Stimulated activated CD8-positive, alpha-beta memory T cell treated with anti-CD3 and anti-CD28 coated beads, Interleukin-15, amount 100 ng/mL, for 4 hours (primary cell): Measurements from ENCODE around the gene NUDT17.
A peak's percentile ranks its signal among the peaks of the same experiment; 100 is the strongest.

Experiments
- DNase-seq, 2 donors: peaks; one replicate each; pipeline ENCODE4 v3.0.0-alpha.2; 2020; ENCODE audit warnings: low read depth in 2 of 2

NUDT17 gene

DNA sequence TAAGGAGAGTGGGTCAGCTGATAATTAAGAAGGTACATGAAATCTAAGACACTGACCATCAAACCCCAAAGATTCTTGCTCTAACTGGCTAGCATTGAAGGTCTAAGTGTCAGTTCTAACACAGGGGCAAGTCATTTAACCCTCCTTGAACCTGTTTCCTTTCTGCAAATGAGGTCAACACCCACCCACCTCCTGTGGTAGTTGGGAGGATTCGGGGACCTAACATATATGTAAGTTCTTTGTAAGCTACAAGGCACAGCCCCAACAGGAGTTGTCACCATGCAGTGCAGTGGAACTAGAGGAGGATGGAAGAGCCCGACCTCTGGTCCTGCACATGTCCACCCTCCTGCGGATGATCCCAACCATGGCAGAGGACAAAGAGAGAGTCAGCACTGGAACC, 2.4 kb downstream of the NUDT17 start:
- DNase-seq = no peak

DNA sequence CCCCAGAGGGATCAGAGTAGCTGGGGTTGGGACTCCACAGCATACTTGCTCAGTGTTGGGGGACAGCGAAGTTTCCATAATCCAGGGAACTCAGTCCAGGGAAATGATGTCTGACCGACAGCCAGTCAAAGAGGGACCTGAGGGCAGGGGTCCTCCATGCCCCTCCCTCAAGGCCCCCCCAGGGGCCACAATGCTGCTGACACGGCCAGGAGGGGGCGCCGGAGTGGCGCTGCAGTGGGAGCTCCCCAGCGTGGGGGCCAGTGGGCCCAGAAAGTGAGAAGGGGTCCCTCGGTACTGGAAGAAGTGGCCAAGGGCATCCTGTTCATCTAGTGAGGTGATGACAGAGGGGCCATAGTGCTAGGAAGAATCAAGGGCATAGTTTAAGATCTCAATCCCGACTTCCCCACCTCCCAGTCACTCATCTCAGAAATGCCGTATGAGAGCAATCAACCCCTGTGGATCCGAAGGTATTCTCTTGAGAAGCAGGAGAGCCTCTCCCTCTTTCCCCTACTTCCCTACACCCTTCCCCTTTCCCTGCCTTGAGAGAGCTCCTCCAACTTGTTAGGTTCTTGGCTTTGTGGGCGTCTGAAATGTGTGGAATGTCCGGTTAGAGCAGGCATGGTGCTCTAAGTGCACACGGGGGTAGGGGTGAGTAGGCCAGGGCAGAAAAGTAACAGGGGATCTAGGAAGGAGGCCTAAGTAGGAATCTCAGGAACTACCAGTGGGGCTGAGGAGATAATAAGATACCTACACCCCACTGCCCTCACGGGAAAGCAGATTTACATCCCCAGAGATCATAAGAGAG, 4.1 kb downstream of the NUDT17 start:
- no peak for DNase-seq

DNA sequence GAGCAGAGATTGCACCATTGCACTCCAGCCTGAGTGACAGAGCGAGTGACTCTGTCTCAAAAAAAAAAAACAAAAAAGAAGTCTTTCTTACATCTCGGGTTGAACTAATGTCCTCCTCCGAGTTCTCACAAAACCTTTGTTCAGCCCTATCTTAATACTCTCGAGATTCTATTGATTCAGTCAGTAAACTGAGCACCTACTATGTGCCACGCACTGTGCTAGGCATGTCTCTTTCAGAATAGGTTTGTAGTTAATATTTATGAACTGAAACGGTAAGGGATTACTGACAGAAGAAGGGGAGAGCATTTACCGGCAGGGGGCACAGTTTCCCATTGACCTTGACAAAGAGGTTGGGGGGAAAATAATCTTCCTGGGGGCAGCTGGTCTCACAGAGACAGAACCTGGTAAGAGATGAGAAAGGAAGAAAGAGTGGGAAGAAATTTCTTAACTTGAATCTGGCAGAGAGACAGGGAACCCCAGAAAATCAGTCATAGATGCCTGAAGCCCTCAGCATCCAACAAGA, 10.1 kb downstream of the NUDT17 start:
- no peak for DNase-seq

DNA sequence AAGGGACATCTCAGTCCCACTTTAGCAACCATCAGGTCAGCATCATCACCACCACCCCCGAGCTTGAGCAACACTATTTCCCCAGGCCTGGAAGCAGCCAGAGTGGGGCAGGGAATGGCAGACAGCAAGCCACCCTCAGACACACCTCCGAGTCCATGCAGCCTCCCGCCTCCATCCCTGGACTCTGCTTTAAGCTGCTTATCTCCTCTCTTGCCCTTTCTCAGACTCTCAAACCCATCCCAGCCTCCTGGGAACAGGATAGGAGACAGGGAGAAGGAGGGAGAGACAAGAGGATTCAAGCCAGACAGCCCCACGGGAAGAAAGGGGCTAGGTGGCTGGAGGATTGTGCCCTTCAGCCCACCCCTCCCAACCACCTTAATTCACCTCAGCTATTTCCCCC, 11.7 kb downstream of the NUDT17 start:
- no peak for DNase-seq

DNA sequence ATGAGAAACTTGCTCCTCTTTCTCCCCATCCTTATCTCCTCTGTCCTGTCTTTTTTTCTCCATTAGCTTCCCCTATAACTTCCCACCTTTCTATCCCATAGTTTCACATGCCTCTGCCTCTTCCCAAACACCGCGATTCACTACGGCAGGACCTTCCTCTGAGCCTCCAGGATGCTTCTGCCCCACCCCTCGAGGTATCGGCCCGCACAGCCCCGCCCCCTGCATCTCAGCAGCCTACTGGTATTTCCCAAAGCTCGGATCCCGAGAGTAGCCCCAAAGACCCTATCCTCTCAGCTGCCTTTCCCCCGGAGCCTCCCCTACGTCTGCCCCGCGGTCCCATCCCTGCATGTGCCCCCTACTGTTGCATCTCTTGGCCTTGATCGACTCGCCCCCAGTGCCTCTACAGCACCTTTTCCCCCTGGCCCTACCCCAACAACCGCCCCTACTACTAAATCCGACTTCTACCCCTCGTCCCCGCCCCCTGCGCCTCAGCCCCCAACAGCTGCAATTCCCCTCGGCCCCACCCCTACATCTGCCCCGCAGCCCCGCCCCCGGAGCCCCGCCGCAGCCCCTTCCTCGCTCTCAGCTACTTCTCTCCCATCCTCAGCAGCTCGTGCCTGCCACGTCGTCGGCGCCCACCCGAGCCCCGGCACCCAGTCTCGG, 12.9 kb downstream of the NUDT17 start:
- DNase-seq = no peak

DNA sequence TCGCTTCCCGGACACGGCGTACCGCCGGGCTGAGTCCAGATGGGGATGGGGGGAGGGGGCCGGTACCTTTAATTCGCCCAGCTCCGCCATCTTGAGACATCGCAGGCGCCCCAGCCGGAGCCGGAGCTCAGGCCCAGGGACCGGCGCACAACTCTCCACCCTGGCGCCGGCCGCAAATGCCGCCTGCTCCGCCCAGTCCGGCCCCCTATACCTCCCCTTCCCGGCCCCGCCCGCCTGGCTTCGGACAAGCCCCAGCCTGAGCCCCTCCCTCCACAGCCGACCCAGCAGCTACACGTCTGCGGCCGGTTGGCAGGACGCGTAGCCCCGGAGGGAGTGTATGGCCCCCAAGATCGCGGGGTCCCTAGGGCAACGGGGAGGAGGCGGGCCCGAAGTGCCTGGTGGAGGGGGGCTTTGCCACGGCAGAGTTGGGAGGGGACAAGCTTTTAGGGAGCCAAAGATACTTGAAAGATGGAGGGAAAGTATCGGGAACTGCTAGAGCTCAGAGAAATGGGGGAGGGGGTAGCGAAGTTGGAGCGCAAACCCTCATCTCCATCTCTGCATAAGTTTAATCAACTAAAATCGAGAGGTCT, 13.6 kb downstream of the NUDT17 start, which contains the start of gene PIAS3:
Gene PIAS3, minus strand, starts transcription at position 181 of the 590 bp plus-strand sequence. Its CDS starts 91 bp downstream, at position 90.
- peak; percentile 65 to 71 for DNase-seq

DNA sequence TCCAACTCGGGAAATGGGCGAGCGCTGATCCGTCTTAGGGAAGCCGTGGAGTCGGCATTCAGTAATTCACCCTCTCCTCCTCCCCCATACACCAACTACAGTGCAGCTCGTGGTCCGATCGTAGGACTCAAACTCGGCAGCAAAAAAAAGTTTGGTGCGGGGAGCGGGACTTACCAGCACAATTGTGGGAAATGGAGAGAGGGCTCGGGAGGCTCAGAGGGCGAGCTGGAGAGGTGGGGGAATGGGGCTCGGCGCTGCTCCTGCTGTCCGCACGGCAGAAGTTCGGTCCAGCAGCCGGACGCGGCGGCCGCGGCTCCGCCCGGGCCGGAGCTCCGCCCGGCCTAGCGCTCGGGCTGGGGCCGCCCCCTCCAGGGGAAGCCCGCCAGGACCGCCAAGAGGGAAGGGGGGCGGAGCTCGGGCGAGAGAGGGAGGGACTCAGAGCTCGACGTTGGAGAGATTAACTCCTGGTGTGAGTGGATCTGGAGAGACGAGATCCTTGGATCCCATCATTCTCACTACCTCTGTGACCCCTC, 14.1 kb downstream of the NUDT17 start:
- DNase-seq = peak; percentile 56 to 66

DNA sequence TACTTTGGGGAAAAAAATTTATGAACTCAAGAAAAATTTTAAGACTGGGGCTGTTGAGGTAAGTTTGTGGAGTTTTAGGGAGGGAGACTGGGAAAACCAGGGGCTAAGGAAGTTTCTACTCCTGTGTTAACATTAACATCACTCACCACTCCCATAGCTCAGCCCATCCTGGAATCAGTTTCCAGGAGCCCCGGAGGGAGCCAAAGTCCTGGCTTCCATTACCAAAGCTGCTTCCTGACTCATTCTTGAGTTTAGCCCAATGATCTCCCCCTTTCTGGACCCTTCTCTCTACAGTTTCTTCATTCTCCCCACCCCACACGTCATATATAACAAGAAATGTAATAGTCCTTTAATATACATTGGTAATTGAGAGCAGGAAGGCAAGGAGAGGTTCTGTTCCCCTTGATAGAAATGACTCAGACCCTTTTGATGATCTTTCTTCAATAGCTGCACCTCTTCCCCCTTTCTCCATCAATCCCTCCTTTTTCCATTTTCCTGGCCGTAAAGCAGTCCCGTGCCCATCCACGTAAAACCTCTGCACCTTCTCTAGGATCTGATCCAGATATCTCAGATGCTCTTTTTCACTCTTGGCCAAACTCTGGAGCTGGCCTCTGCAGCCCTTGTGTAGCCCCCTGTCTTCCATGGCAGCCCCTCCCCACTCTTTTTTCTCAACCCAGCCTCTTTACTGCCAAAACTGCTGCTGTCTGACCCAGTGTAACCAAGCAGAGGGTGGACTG, 18.0 kb downstream of the NUDT17 start:
- no peak for DNase-seq

DNA sequence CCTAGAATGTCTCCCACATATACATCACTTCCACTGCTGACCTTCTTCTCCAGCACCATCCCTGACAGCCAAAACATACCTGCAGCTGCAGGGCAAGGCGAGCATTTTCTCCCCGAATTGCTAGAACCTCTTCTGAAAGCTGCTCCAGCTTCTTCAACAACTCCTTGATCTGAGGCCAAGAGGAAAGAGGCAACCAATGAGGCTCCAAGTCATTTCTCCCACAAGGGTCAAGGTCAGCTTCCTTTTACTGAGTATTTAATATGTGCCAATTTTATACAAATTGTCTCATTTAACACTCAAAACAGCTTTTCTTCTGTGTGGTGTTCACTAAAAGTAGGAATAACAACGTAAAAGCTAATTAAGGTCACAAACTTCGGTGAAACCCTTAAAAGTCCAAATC, 22.8 kb downstream of the NUDT17 start:
- DNase-seq = no peak

DNA sequence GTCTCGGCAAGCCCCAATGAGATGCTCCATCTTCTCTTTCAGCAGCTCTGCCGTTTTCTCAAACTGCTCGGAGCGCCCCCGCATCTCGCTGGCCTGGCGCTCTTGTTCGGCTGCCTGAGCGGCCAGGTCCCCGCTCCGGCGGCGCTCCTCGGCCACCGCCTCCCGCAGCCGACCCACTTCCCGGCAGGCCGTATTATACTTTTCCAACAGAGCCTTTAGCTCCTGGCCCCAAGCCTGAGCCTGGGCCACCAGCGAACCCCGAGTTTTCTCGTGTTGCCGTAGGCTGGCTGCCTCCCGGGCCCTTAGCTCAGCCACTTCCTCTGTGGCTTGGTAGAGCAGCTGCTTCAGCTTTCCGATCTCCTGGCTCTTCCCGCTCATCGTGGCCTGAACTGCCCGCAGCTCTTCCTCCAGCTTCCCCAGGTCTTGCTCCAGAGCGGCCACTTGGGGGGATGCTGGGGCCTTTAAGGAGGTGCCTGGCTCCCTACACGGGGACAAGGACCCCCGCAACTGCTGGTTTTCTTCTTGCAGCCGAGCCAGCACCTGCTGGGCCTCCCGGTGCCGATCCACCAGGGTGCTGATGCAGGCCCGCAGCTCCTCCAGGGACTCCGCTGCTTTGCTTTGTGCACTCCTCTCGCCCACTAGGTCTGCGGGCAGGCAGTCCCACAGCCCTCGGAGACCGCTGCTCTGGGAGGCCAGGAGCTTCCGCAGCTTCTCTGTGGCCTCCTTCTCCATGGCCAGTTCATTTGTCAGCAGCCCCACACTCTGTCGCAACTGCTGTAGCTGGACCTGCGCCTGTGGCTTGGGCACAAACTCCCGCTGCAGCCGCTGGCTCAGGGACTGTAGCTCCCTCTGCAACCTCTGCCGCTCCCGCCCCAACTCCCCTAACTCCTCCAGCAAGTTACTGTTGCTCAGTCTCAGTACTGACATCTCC, 26.8 kb downstream of the NUDT17 start:
- no peak for DNase-seq

DNA sequence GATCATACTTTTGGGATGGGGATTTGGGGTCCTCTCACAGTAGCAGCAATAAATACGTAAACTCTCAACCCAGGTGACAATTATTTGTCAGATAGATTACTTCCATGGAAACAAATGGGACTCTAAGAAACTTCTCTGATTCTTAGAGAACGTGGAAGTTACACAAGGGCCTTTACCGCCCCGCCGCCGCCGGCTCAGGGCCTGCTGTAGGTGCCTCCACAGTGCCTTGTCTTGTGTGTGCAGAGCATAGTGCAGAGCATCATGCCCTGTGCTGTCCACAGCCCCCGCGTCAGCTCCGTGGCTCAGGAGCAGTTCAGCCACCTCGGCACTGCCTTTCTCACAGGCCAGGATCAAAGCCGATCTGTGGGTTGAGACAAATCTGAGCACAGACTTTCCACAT, 29.2 kb downstream of the NUDT17 start:
- DNase-seq = no peak

DNA sequence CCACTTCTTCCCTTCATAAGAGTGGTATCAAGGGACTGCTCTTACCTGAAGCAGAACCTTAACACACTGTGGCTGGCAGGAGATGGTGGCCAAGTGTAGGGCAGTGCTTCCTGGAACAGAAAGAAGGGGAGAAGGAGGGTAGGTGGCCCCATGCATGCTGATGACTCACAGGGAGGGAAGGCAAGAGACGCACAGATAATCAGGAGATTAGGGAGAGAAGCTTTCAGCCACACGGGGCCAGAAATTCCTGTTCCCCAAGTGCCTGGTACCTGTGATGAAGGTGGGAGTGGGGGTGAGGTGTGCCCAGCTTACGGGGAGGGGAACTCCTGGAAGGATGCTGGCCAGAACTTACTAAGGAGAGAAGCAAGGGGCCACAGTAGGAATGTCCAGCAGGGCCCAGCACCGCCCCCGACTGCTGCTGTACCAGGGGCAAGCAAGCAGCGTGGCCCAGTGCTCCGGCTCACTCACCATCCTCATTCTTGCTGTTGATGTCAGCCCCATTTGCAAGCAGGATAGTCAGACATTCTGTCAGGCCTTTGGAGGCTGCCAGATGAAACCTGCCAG, 32.6 kb downstream of the NUDT17 start:
- DNase-seq = no peak

DNA sequence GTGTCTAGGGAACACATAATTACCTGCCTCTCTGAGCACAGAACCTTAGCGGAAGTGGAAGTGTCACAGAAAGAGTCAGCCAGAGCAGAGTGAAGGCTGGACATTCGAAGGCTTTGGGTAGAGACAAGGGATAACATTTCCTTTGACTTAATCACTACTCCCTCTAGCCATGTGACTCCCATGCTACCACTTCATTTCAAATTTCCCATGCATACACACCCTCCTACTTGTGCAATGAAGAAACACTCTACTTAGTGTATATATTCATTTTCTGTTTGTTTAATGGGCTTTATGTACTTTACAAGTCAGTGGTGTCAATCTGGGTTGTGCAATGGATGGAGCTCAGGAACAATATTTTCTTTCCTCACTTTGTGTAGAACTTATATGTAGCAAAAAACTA, 33.3 kb downstream of the NUDT17 start:
- no peak for DNase-seq

DNA sequence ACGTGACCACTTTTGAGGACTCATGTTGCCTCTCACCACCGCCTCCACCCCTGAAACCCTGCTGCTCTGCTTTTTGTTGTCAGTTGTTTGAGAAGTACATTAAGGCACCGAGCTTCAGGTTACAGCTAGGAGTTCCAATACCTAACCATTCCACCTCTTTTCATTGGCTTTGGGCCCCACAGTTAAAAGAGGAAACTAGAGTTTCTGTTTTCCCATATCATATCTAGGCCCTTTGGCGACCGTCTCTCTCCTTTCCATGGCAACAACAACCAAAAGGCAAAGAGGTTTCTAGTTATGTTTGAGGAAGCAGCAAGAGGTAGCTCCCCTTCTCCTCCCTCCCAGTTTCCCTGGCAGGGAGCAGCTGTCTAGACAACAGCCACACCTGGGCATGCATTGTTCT, 34.3 kb downstream of the NUDT17 start:
- DNase-seq = no peak

DNA sequence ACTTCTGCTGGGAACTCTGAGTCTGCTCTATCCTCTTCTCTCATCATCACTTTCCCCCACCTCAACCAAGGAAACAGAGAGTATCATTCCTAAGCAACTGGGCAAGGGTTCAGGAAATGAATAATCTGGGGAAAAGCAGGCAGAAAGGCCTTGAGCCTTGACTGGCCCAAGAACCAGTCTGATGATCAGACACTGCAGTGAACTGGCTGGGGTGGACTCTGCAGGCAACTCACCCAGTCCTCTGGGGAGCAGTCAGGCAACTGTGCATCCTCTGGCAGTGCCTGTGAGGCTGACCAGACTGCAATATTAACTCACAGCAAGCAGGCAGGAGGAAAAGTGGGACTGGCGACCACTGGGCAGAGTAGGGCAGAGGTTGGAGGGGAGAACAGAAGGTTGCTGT, 39.2 kb downstream of the NUDT17 start:
- no peak for DNase-seq

DNA sequence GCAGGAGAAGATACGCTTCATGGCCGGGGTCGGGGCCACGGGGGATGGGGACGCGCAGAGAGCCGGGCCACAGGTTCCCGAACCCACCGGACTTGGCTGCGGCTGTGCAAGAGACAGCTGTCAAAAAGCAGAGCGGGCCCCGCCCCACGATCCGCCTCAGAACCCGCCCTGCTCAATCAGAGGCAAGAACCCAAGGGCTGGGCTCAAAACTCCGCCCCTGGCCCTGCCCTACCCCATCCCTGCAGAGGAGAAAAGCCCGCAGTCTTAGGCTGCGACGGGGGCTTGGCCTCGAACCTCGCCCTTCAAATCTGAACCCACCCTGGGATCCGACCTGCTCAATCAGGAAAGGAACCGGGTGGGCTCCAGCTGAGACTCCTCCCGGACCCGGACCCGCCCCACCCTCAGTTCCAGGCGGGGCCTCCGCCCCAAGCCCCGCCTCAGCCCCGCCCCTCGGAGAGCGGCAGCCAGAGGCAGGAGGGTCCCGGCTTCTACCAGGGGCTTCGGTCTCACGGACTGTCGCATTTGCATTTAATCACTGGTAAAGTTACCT, 40.4 kb downstream of the NUDT17 start, which contains the start of gene ANKRD35:
Gene ANKRD35, minus strand, starts transcription at position 129 of the 550 bp plus-strand sequence. Its CDS starts 108 bp downstream, at position 21.
- DNase-seq = peak; percentile 72 to 79

DNA sequence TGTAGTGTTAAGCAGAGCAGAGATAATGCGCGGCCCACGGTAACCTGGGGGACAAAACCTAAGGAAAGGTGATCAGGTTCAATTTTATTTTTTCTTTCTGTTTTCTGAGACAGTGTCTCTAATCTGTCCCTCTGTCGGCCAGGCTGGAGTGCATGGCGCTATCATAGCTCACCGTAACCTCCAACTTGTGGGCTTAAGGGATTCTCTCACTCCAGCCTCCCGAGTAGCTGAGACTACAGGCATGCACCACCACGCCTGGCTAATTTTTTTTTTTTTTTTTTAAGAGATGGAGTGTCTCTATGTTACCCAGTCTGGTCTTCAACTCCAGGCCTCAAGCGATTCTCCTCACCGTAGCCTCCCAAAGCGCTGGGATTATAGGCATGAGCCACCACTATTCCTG, 41.0 kb downstream of the NUDT17 start:
- no peak for DNase-seq

DNA sequence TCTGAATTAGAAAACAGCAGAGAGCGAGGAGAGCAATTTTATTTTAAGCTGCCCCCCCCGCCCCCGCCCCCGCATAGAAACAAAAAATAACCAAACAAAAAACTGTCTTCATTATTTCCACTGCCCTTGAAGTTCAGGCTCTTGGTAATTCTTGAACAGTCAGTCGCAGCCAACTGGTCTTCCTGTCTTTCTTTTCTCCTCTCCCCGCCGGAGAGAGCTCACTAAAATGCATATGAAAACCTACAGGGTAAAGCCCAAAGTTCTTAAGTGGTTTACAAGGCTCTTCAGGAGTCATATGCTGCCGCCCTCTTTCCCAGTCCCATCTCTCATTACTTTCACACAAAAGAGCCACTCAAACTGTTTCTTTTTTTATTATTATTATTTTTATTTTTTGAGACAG, 41.4 kb downstream of the NUDT17 start:
- no peak for DNase-seq

DNA sequence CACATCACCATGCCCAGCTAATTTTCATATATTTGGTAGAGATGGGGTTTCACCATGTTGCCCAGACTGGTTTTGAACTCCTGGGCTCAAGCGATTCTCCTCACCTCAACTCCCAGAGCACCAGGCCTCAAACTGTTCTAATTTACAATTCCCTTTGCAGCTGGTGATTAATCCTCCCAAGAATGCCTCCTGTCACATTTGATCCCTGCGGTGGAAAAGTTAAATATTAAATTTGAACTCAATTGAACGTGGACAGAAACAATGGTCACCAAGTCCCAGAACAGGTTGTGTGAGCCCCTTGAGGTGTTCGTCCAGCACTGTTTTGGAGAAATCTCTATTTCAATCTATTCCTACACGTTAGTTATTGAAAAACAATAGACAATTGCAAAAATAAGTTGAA, 42.2 kb downstream of the NUDT17 start:
- DNase-seq = no peak

DNA sequence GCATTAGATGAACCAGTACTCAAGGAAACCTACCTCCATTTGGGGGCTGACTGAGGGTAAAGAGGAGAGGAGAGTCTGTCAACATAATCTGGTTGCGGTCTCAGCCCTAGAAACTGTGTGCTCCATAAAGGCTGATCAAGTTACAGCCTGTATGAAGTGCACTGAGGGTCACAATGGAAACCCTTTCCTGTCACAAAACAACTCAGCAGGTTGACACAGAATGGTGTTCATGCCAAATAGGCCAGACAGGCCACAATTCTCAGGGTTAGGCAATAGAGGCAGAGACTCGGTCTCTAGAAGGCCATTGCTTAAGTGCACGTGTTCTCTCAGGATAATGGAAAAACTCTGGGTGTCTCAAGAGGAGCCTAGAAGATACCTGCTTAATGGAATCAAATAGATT, 44.3 kb downstream of the NUDT17 start:
- DNase-seq = no peak
